Body of pancreas (tissue), 4 donors: ENCODE data around the gene STIM1. TPM values are rescaled to one million over a fixed set of nuclear protein-coding genes. Genes with fewer than 3 reads are reported as not detected.
A peak's percentile ranks its signal among the peaks of the same experiment; 100 is the strongest.
"Not testable (repeated sequence)": the region's sequence is repeated elsewhere in the genome, so short reads cannot be mapped to it uniquely, and the experiment has no call there.

Experiments
- ATAC-seq: fragments of 150-250 bp; one replicate; pipeline ENCODE4 v1.9.1; 2016
- DNase-seq, 4 donors: peaks; one replicate each; pipeline ENCODE4 v3.0.0-alpha.2; 2019
- H3K27ac ChIP-seq, 4 donors: fragments of 200-600 bp; sonication (generic); 1 replicate in 3 of 4; 2 replicates in 1 of 4; pipeline versions ENCODE4 v1.5.1 to v1.6.1; 2016 to 2019; ENCODE audit warnings: mild to moderate bottlenecking in 1 of 4, mixed read lengths in 1 of 4, moderate library complexity in 1 of 4
- H3K27me3 ChIP-seq, 2 donors: fragments of 200-600 bp; sonication (generic); one replicate each; pipeline ENCODE4 v1.6.0; 2016; ENCODE audit warnings: mild to moderate bottlenecking in 1 of 2
- H3K36me3 ChIP-seq, 2 donors: fragments of 200-600 bp; sonication (generic); replicated peaks in 1 of 2; 2 replicates each; pipeline ENCODE4 v1.5.1; 2016; ENCODE audit warnings: low read depth in 2 of 2; ENCODE audit not compliant: insufficient read depth in 1 of 2
- H3K4me1 ChIP-seq: fragments of 200-600 bp; sonication (generic); one replicate; pipeline ENCODE4 v1.6.0; 2016
- H3K4me3 ChIP-seq, 2 donors: fragments of 200-600 bp; sonication (generic); 1 replicate in 1 of 2; 2 replicates in 1 of 2; pipeline ENCODE4 v1.5.1; 2016 to 2019
- H3K9me3 ChIP-seq, 3 donors: fragments of 200-600 bp; sonication (generic); 1 replicate in 2 of 3; 2 replicates in 1 of 3; pipeline ENCODE4 v1.5.1; 2016
- POLR2A ChIP-seq, 3 donors: fragments of 450-650 bp; IDR thresholded peaks; one replicate each; pipeline ENCODE4 v1.6.1; 2016; ENCODE audit warnings: antibody characterized with exemption in 3 of 3, mild to moderate bottlenecking in 2 of 3
- WGBS, 2 donors: methylation state at CpG; one replicate each; pipeline ENCODE4 v1.1.5; 2017; 5-methylcytosine and 5-hydroxymethylcytosine counted together
- intact Hi-C: fragments of 100-400 bp; cut with DNase I; formaldehyde crosslinking; loops from one replicate; pipeline ENCODE4 v1.15.1; 2023
- total RNA-seq, 2 donors: library from RNA; depleted of rRNA; stranded (reverse); fragments of >200 nt; gene quantifications; one replicate each; pipeline ENCODE4 v1.1.0, GENCODE V29; 2016
- TF ChIP-seq, protein P1 (sequence below), 7 experiments: fragments of 450-650 bp in 4 of 7; fragments of 200-600 bp in 3 of 7; sonication (generic) in 3 of 7; IDR thresholded peaks; one replicate each; pipeline ENCODE4 v1.5.1; 2016 to 2019; ENCODE audit warnings: antibody characterized with exemption in 7 of 7

Gene STIM1
- total RNA-seq, 2 donors from 2014 or later, result 20.4 to 24.6 TPM

DNA sequence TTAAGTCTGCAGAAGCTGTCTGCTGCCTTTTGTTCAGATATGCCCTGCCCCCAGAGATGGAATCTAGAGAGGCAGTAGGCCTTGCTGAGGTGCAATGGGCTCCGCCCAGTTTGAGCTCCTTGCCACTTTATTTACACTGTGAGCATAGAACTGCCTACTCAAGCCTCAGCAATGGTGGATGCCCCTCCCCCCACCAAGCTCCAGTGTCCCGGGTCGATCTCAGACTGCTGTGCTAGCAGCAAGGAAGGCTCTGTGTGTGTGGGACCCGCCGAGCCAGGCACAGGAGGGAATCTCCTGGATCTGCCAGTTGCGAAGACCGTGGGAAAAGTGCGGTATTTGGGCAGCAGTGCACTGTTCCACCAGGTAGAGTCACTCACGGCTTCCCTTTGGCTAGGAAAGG, 161.1 kb downstream of the STIM1 start:
- H3K27me3 ChIP-seq, H3K9me3 ChIP-seq, intact Hi-C loops, H3K36me3 ChIP-seq, H3K4me3 ChIP-seq: not testable (repeated sequence)
- DNase-seq (peak; percentile 53 to 89 (median 76)), ATAC-seq (peak; percentile 68)
- 36 to 46% methylated on average over 4 to 9 of the region's 9 CpGs for WGBS, 2 donors
- peak overlapping the region in 2 of 4 donors; percentile 21 to 50 for H3K27ac ChIP-seq
- TF ChIP-seq, protein P1, sequence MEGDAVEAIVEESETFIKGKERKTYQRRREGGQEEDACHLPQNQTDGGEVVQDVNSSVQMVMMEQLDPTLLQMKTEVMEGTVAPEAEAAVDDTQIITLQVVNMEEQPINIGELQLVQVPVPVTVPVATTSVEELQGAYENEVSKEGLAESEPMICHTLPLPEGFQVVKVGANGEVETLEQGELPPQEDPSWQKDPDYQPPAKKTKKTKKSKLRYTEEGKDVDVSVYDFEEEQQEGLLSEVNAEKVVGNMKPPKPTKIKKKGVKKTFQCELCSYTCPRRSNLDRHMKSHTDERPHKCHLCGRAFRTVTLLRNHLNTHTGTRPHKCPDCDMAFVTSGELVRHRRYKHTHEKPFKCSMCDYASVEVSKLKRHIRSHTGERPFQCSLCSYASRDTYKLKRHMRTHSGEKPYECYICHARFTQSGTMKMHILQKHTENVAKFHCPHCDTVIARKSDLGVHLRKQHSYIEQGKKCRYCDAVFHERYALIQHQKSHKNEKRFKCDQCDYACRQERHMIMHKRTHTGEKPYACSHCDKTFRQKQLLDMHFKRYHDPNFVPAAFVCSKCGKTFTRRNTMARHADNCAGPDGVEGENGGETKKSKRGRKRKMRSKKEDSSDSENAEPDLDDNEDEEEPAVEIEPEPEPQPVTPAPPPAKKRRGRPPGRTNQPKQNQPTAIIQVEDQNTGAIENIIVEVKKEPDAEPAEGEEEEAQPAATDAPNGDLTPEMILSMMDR (IDR thresholded peaks at IDR 0.05), result peak in 2 of 7 experiments; percentile 5 to 24
- peaks cover 10% of the 10 kb centered on the region for H3K4me1 ChIP-seq

DNA sequence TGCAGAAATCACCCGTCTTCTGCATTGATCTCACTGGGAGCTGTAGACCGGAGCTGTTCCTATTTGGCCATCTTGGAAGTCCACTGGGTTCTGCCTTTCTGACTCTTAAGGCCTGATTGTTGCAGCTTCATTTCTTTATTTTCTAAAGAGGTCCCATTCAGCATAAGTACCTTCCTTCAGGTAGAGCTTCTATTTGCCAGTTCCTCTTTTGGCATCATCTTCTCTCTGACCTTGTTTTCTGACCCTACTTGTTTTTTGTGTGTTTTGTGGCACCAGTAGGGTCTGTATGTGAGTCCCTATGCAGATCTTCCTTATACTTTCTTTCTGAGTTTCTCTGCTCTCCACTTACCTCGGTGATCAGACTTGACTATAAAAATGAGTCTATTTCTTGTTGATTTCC, 161.7 kb downstream of the STIM1 start:
- peaks cover 10% of the 10 kb centered on the region for H3K4me1 ChIP-seq
- WGBS, 2 donors, result 93 to 97% methylated on average over 3 of the region's 3 CpGs
- H3K36me3 ChIP-seq, result no peaks in the 10 kb centered on the region
- H3K27ac ChIP-seq, result peak overlapping the region in 1 of 4 donors; percentile 50
- no peak for TF ChIP-seq POLR2A (IDR thresholded peaks at IDR 0.05)
- TF ChIP-seq, protein P1 (IDR thresholded peaks at IDR 0.05), result no peak
- ATAC-seq, result no peak
- no peaks in the 10 kb centered on the region for H3K9me3 ChIP-seq
- H3K27me3 ChIP-seq, result no peaks in the 10 kb centered on the region
- DNase-seq, result no peak
- intact Hi-C loops, result no loop called here
- H3K4me3 ChIP-seq, result no peak overlapping the region

DNA sequence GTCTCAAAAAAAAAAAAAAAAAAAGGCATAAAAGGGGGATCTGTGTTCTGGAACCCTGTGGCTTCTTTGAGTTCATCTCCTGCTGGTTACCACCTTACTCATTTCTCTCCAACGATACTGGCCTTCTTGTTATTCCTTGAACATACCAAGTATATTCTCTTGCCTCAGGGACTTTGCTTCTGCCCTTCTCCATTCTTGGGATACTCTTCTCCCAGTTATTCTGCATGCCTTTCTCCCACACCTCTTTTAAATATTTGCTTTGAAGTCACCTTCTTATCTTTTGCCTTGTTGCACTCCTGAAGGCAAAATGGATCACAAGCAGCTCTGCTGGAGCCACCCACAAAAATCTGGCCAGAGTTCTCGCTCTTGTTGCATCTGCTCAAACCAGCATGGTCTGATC, 163.2 kb downstream of the STIM1 start:
- no peaks in the 10 kb centered on the region for H3K27me3 ChIP-seq
- DNase-seq (no peak), ATAC-seq (no peak)
- no peak overlapping the region for H3K4me3 ChIP-seq
- no peaks in the 10 kb centered on the region for H3K9me3 ChIP-seq
- peaks cover 10% of the 10 kb centered on the region for H3K4me1 ChIP-seq
- intact Hi-C loops, result no loop called here
- no peaks in the 10 kb centered on the region for H3K36me3 ChIP-seq
- WGBS, 2 donors, result 94 to 100% methylated on average over 2 of the region's 2 CpGs
- no peak overlapping the region for H3K27ac ChIP-seq
- TF ChIP-seq, protein P1 (IDR thresholded peaks at IDR 0.05), result no peak
- TF ChIP-seq POLR2A (IDR thresholded peaks at IDR 0.05), result no peak

DNA sequence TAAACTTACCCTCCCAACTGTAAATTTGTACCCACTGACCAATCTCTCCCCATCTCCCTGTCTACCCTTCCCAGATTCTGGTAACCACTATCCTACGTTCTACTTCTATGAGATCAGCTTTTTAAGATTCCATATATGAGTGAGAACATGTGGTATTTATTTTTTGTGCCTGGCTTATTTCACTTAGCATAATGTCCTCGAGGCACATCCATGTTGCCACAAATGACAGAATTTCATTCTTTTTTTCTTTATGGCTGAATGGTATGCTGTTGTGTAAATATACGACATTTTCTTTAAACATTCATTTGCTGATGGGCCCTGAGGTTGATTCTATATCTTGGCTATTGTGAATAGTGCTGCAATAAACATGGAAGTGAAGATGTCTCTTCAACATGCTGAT, 164.4 kb downstream of the STIM1 start:
- 85 to 96% methylated on average over 3 of the region's 3 CpGs for WGBS, 2 donors
- no peaks in the 10 kb centered on the region for H3K36me3 ChIP-seq
- peaks cover 10% of the 10 kb centered on the region for H3K4me1 ChIP-seq
- DNase-seq (no peak), ATAC-seq (no peak)
- no peaks in the 10 kb centered on the region for H3K27me3 ChIP-seq
- no peak overlapping the region for H3K27ac ChIP-seq
- intact Hi-C loops, result no loop called here
- H3K9me3 ChIP-seq, result no peaks in the 10 kb centered on the region
- no peak overlapping the region for H3K4me3 ChIP-seq
- no peak for TF ChIP-seq POLR2A (IDR thresholded peaks at IDR 0.05)
- TF ChIP-seq, protein P1 (IDR thresholded peaks at IDR 0.05), result no peak

DNA sequence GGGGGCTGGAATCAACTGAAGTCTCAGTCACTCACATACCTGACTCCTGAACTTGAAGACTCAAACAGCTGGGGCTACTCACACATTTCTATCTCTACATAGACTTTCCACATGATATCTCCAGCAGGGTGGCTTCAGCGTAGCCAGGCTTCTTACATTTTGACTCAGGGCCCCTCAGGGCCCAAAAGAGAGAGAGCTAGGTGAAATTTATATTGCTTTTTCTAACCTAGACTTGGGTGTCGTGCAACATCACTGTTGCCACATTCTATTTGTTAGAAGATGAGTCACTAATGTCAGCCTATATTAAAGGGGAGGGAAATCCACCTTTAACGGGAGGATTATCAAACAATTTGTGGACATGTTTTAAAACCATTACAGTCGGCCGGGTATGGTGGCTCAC, 167.2 kb downstream of the STIM1 start:
- intact Hi-C loops, result no loop called here
- no peak for TF ChIP-seq POLR2A (IDR thresholded peaks at IDR 0.05)
- Histone ChIP-seq H3K4me1 (peaks cover 19% of the 10 kb centered on the region), H3K9me3 (no peaks in the 10 kb centered on the region), H3K27ac (no peak overlapping the region), H3K36me3 (no peaks in the 10 kb centered on the region), H3K4me3 (no peak overlapping the region), H3K27me3 (no peaks in the 10 kb centered on the region)
- no peak for DNase-seq
- WGBS, 2 donors, result 86 to 95% methylated on average over 5 of the region's 5 CpGs
- ATAC-seq, result no peak
